HepG2 (cell line): ENCODE measurements around the gene IPMK. TPM values are rescaled to one million over a fixed set of nuclear protein-coding genes. Genes with fewer than 3 reads are reported as not detected.
"Not testable (repeated sequence)": the region's sequence is repeated elsewhere in the genome, so short reads cannot be mapped to it uniquely, and the experiment has no call there.

Experiments
- ATAC-seq: fragments of 200-7000 bp; cut with Tn5 transposase; 3 replicates; pipeline ENCODE4 v1.9.1; 2020; ENCODE audit warnings: mild to moderate bottlenecking, moderate library complexity
- BruUV-seq: library from RNA; stranded (reverse); fragments of 400-500 nt; replicated peaks from 2 replicates; lab custom pipeline; 2021; lab: Mats Ljungman, UMichigan
- CTCF ChIA-PET: fragments of 300-600 bp; formaldehyde crosslinking; extraction: SDS; loops from one replicate; lab custom pipeline; 2021; ENCODE audit warnings: low total read pairs, inconsistent platforms, low intra/inter-chr PET ratio; lab: Yijun Ruan, JAX
- POLR2A ChIA-PET: fragments of 350-600 bp; sonication (Branson Sonifier 250); formaldehyde crosslinking; loops from one replicate; lab custom pipeline; 2020; ENCODE audit warnings: antibody characterized with exemption, inconsistent platforms; lab: Yijun Ruan, JAX
- DNase-seq: peaks from one replicate; pipeline ENCODE4 v3.0.0-alpha.2; 2015; ENCODE audit warnings: low spot score
- FAIRE-seq: peaks from 3 replicates; lab custom pipeline; 2011; peaks lifted over from hg19 to GRCh38; lab: Jason Lieb, UNC
- H2AFZ ChIP-seq: one replicate; pipeline ENCODE4 v1.6.1; 2011; ENCODE audit warnings: low read length, inconsistent platforms
- H3K27ac ChIP-seq: fragments of 300-600 bp; 3 replicates; pipeline ENCODE4 v1.8.0; 2011; ENCODE audit warnings: mixed run types, mild to moderate bottlenecking, mixed read lengths, low read length, inconsistent platforms; ENCODE audit not compliant: insufficient read depth; ENCODE audit errors: extremely low read length
- H3K27me3 ChIP-seq, 2 experiments: fragments of 200-600 bp in 1 of 2; 2 replicates in 1 of 2; 3 replicates in 1 of 2; pipeline versions ENCODE4 v1.6.0 to v1.8.0; 2011; ENCODE audit warnings: low read length in 2 of 2, mild to moderate bottlenecking in 2 of 2, moderate library complexity in 2 of 2, inconsistent platforms in 1 of 2; ENCODE audit not compliant: insufficient read depth in 2 of 2, control insufficient read depth in 1 of 2
- H3K36me3 ChIP-seq, 2 experiments: fragments of 200-600 bp in 1 of 2; replicated peaks in 1 of 2; 2 replicates in 1 of 2; 3 replicates in 1 of 2; pipeline versions ENCODE4 v1.5.1 to v1.8.0; 2011; ENCODE audit warnings: low read length in 2 of 2, inconsistent platforms in 1 of 2; ENCODE audit not compliant: insufficient read depth in 2 of 2, control insufficient read depth in 1 of 2
- H3K4me1 ChIP-seq: 2 replicates; pipeline ENCODE4 v1.5.1; 2012; ENCODE audit warnings: low read length, inconsistent platforms; ENCODE audit not compliant: insufficient read depth
- H3K4me2 ChIP-seq: 2 replicates; pipeline ENCODE4 v1.6.0; 2011; ENCODE audit warnings: low read depth, low read length, inconsistent platforms
- H3K4me3 ChIP-seq, 3 experiments: fragments of 200-600 bp in 1 of 3; sonication (generic), shearing (Covaris generic) in 1 of 3; replicated peaks in 1 of 3; 2 replicates each; pipeline ENCODE4 v1.5.1; 2011 to 2016; ENCODE audit warnings: low read length in 3 of 3, inconsistent platforms in 2 of 3, low read depth in 2 of 3, mild to moderate bottlenecking in 2 of 3, control low read depth in 1 of 3, mixed read lengths in 1 of 3; ENCODE audit not compliant: insufficient read depth in 1 of 3
- H3K79me2 ChIP-seq: one replicate; pipeline ENCODE4 v1.6.1; 2011; ENCODE audit warnings: low read length, inconsistent platforms; ENCODE audit not compliant: insufficient read depth
- H3K9ac ChIP-seq: 2 replicates; pipeline ENCODE4 v1.6.0; 2011; ENCODE audit warnings: mild to moderate bottlenecking, low read depth, low read length, inconsistent platforms; ENCODE audit not compliant: insufficient read depth
- H3K9me3 ChIP-seq: 2 replicates; pipeline ENCODE4 v1.5.1; 2012; ENCODE audit warnings: mild to moderate bottlenecking, low read length
- H4K20me1 ChIP-seq: 2 replicates; pipeline ENCODE4 v1.6.0; 2011; ENCODE audit warnings: inconsistent platforms, mild to moderate bottlenecking, low read length, moderate library complexity; ENCODE audit not compliant: insufficient read depth
- CC2D1A ChIP-seq: sonication (generic); formaldehyde crosslinking; IDR thresholded peaks from 2 replicates; pipeline ENCODE4 v1.8.1; 2023; ENCODE audit warnings: mild to moderate bottlenecking, missing genetic modification reagents
- FOSL2 ChIP-seq: sonication (generic); formaldehyde crosslinking; IDR thresholded peaks from 2 replicates; pipeline ENCODE4 v1.4.0; 2020; ENCODE audit warnings: missing genetic modification reagents
- HMGXB3 ChIP-seq: sonication (generic); formaldehyde crosslinking; IDR thresholded peaks from 2 replicates; pipeline ENCODE4 v1.4.0; 2020; ENCODE audit warnings: missing genetic modification reagents, borderline replicate concordance
- RORA ChIP-seq: sonication (generic); formaldehyde crosslinking; IDR thresholded peaks from 2 replicates; pipeline ENCODE4 v1.5.0; 2020; ENCODE audit warnings: mild to moderate bottlenecking, missing genetic modification reagents, moderate library complexity
- ZFAT ChIP-seq: sonication (generic); formaldehyde crosslinking; conservative IDR thresholded peaks from 2 replicates; pipeline ENCODE4 v1.8.1; 2023; ENCODE audit warnings: missing genetic modification reagents, inconsistent platforms
- ZZZ3 ChIP-seq: sonication (generic); formaldehyde crosslinking; IDR thresholded peaks from 2 replicates; pipeline ENCODE4 v1.4.0; 2020; ENCODE audit warnings: missing genetic modification reagents, mild to moderate bottlenecking, borderline replicate concordance
- WGBS: methylation state at CpG from one replicate; pipeline ENCODE4 v1.1.6; 2017; ENCODE audit warnings: low lambda C conversion rate; 5-methylcytosine and 5-hydroxymethylcytosine counted together
- in situ Hi-C: cut with HindIII; loops from 2 replicates; pipeline ENCODE4 v1.10.0; 2017; ENCODE audit warnings: low pct_unique_long_range_greater_than_20kb; ENCODE audit not compliant: extremely low pct_ligation_motif_present
- intact Hi-C: fragments of 100-400 bp; cut with micrococcal nuclease; formaldehyde crosslinking; loops from one replicate; pipeline ENCODE4 v1.10.0; 2022; ENCODE audit not compliant: unreplicated experiment
- polyA plus RNA-seq, 8 experiments: library from polyadenylated mRNA; depleted of rRNA in 3 of 8; stranded (reverse) in 7 of 8; unstranded in 1 of 8; fragments of >200 nt; fragmentation: Illumina TruSeq in 4 of 8; extraction: Trizol in 4 of 8; gene quantifications; 2 replicates each; pipeline versions ENCODE4 v1.2.1 to v1.2.3, GENCODE V29; 2011 to 2016; ENCODE audit warnings: low read depth in 4 of 8, missing spikeins in 1 of 8, mixed read lengths in 1 of 8; ENCODE audit not compliant: insufficient read depth in 1 of 8
- total RNA-seq, 5 experiments: library from RNA; depleted of rRNA; stranded (reverse); fragments of >200 nt; fragmentation: Illumina TruSeq; extraction: Trizol; gene quantifications; 2 replicates each; pipeline ENCODE4 v1.2.3, GENCODE V29; 2016; ENCODE audit warnings: low read depth in 1 of 5
- TF ChIP-seq, protein P1 (sequence below): sonication (generic); formaldehyde crosslinking; IDR thresholded peaks from 2 replicates; pipeline ENCODE4 v1.5.0; 2020; ENCODE audit warnings: mild to moderate bottlenecking, missing genetic modification reagents

Gene IPMK
- total and polyA plus RNA-seq, 2 of the 13 experiments (the other 11 are each of a cell fraction or from before 2014, with no cell fraction given), result 2.7 to 3.9 TPM

GRCh38 chr10:58157076-58157766 lies 110.5 kb downstream of the IPMK start:
- in situ Hi-C loops, result no loop called here
- TF ChIP-seq ZFAT (CRISPR knock-in tag), result no peak
- TF ChIP-seq FOSL2 (CRISPR knock-in tag), result no peak
- no peak for TF ChIP-seq RORA
- no peak for TF ChIP-seq HMGXB3
- no peak for TF ChIP-seq CC2D1A (CRISPR knock-in tag)
- TF ChIP-seq ZZZ3, result no peak
- TF ChIP-seq, protein P1, sequence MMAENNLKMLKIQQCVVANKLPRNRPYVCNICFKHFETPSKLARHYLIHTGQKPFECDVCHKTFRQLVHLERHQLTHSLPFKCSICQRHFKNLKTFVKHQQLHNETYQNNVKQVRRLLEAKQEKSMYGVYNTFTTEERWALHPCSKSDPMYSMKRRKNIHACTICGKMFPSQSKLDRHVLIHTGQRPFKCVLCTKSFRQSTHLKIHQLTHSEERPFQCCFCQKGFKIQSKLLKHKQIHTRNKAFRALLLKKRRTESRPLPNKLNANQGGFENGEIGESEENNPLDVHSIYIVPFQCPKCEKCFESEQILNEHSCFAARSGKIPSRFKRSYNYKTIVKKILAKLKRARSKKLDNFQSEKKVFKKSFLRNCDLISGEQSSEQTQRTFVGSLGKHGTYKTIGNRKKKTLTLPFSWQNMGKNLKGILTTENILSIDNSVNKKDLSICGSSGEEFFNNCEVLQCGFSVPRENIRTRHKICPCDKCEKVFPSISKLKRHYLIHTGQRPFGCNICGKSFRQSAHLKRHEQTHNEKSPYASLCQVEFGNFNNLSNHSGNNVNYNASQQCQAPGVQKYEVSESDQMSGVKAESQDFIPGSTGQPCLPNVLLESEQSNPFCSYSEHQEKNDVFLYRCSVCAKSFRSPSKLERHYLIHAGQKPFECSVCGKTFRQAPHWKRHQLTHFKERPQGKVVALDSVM, result no peak
- TF ChIP-seq, all 625 proteins: peak for 0
- ATAC-seq, result no peak
- WGBS, result 16% methylated on average over 7 of the region's 7 CpGs
- DNase-seq, result no peak
- no peak for FAIRE-seq
- Histone ChIP-seq H3K4me1 (no peaks in the 10 kb centered on the region), H3K4me3 (no peak overlapping the region), H4K20me1 (no peaks in the 10 kb centered on the region), H3K27ac (no peak overlapping the region), H3K9ac (no peak overlapping the region), H3K4me2 (no peak overlapping the region), H3K9me3 (no peaks in the 10 kb centered on the region), H3K36me3 (no peaks in the 10 kb centered on the region), H2AFZ (no peak overlapping the region), H3K79me2 (no peaks in the 10 kb centered on the region), H3K27me3 (no peaks in the 10 kb centered on the region)
- intact Hi-C loops, result no loop called here
- no TSS peak for BruUV-seq
- ChIA-PET CTCF (no interaction called here), POLR2A (no interaction called here)

- H3K9me3 ChIP-seq, H4K20me1 ChIP-seq, DNase-seq, H3K79me2 ChIP-seq, H3K9ac ChIP-seq, CTCF ChIA-PET, intact Hi-C loops, in situ Hi-C loops, H3K4me1 ChIP-seq, ATAC-seq, H3K27ac ChIP-seq, POLR2A ChIA-PET, H3K27me3 ChIP-seq, H3K4me2 ChIP-seq, FAIRE-seq, H3K36me3 ChIP-seq, BruUV-seq, H2AFZ ChIP-seq, H3K4me3 ChIP-seq: not testable (repeated sequence)
- whole genome bisulfite sequencing, result 0% methylated on average over 2 of the region's 2 CpGs
Measured at GRCh38 chr10:58155941-58156340, 111.8 kb downstream of the IPMK start.
